MCF 10A (cell line): ENCODE results near the gene SOX10. TPM values are rescaled to one million over a fixed set of nuclear protein-coding genes. Genes with fewer than 3 reads are reported as not detected.

ENCODE experiments used
- BruUV-seq: library from RNA; stranded (reverse); fragments of 400-500 nt; replicated peaks from 2 replicates; lab custom pipeline; 2021; lab: Mats Ljungman, UMichigan
- CTCF ChIA-PET: fragments of 300-600 bp; sonication (Branson Sonifier 250); formaldehyde crosslinking; extraction: SDS; loops from one replicate; lab custom pipeline; 2021; ENCODE audit warnings: antibody characterized with exemption, inconsistent platforms; lab: Yijun Ruan, JAX
- POLR2A ChIA-PET: fragments of 300-600, 350-650 bp; sonication (Branson Sonifier 250); formaldehyde crosslinking; extraction: SDS; loops from one replicate; lab custom pipeline; 2020; ENCODE audit warnings: antibody characterized with exemption, inconsistent platforms; lab: Yijun Ruan, JAX
- DNase-seq: peaks from one replicate; pipeline ENCODE4 v3.0.0-alpha.2; 2018; ENCODE audit not compliant: unreplicated experiment
- H3K27ac Mint-ChIP-seq: one replicate; pipeline ENCODE4 v1.8.0; 2022; ENCODE audit warnings: mild to moderate bottlenecking, low read depth, mixed read lengths; ENCODE audit not compliant: unreplicated experiment
- H3K27me3 Mint-ChIP-seq: one replicate; pipeline ENCODE4 v1.8.0; 2022; ENCODE audit warnings: mixed read lengths; ENCODE audit not compliant: insufficient read depth, unreplicated experiment
- H3K36me3 Mint-ChIP-seq: one replicate; pipeline ENCODE4 v1.8.0; 2022; ENCODE audit warnings: mild to moderate bottlenecking, moderate library complexity, mixed read lengths; ENCODE audit not compliant: insufficient read depth, unreplicated experiment
- H3K4me1 Mint-ChIP-seq: one replicate; pipeline ENCODE4 v1.8.0; 2022; ENCODE audit warnings: mixed read lengths; ENCODE audit not compliant: insufficient read depth, unreplicated experiment
- H3K4me3 Mint-ChIP-seq: one replicate; pipeline ENCODE4 v1.8.0; 2022; ENCODE audit warnings: mild to moderate bottlenecking, moderate library complexity, mixed read lengths; ENCODE audit not compliant: unreplicated experiment
- H3K9me3 Mint-ChIP-seq: one replicate; pipeline ENCODE4 v1.8.0; 2022; ENCODE audit warnings: mixed read lengths; ENCODE audit not compliant: unreplicated experiment
- intact Hi-C: fragments of 100-400 bp; cut with micrococcal nuclease; formaldehyde crosslinking; loops from 2 replicates; pipeline ENCODE4 v1.14.1; 2022
- total RNA-seq: library from RNA; stranded (reverse); gene quantifications from 2 replicates; pipeline ENCODE4 v1.2.3, GENCODE V29; 2022
- TF ChIP-seq, protein P1 (sequence below): fragments of 200-600 bp; IDR thresholded peaks from one replicate; pipeline ENCODE4 v1.8.0; 2022; ENCODE audit warnings: antibody characterized with exemption, mild to moderate bottlenecking; ENCODE audit not compliant: unreplicated experiment

Gene SOX10
- total RNA-seq, 1 experiment from 2014 or later: not detected

DNA sequence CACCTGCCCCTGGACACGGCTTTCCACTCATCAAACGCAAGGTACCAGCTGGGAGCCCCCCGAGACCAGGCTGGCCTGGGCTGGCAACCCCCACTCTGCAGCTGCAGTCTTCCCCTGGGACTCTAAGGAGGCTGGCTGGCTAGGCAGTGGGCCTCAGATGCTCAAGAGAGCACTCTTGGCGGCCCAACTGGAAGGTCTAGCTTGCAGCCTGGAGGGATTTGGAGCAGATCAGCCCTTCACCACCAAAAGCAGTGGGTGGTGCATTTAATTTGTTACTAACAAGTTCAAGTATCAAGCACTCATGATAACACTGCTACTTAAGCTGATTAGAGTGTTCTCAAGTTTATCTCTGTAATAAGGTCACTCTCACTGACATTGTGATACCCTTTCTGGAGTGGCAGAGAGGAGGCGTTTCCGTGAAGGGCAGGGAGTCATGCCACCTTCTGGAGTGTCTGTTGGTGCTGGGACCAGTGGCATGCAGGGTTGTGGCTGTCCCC, 52.4 kb downstream of the SOX10 start:
- POLR2A ChIA-PET: interaction anchor here (1.4 to 4.7 kb wide), 3 partner anchors 23 to 35 kb away, joined by 3 to 34 read pairs (median 23); partner anchors contain the start of gene MICALL1
- H3K27me3 Mint-ChIP-seq: no peaks in the 10 kb centered on the region
- H3K27ac Mint-ChIP-seq: no peak overlapping the region

DNA sequence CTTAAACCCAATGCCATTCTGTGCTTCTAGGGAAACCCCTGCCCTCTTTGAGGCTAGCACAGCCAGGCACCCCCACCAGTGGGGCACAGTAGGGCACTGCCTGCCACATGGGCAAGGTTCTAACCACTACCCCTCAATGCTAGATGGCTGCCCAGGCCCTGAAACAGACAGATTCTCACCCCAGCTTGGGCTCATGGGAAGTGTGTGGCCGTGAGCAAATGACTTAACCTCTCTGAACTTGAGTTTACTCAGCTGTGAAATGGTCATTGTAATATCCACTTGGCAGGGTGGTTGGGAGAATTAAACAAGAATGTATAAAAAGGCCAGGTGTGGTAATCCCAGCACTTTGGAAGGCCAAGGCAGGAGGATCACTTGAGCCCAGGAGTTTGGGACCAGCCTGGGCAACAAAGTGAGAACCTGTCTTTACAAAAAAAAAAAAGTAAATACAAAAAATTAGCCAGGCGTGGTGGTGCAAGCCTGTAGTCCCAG, 53.4 kb downstream of the SOX10 start:
- Mint-ChIP-seq H3K27ac (no peak overlapping the region), H3K27me3 (no peaks in the 10 kb centered on the region), H3K4me3 (no peak overlapping the region), H3K4me1 (peaks cover 22% of the 10 kb centered on the region), H3K36me3 (peaks cover 93% of the 10 kb centered on the region), H3K9me3 (no peaks in the 10 kb centered on the region)
- no peak for DNase-seq
- POLR2A ChIA-PET: interaction anchor here (1.1 to 4.7 kb wide), 5 partner anchors 13 to 44 kb away, joined by 3 to 34 read pairs (median 4); partner anchors contain the start of gene MICALL1
- TF ChIP-seq, protein P1, sequence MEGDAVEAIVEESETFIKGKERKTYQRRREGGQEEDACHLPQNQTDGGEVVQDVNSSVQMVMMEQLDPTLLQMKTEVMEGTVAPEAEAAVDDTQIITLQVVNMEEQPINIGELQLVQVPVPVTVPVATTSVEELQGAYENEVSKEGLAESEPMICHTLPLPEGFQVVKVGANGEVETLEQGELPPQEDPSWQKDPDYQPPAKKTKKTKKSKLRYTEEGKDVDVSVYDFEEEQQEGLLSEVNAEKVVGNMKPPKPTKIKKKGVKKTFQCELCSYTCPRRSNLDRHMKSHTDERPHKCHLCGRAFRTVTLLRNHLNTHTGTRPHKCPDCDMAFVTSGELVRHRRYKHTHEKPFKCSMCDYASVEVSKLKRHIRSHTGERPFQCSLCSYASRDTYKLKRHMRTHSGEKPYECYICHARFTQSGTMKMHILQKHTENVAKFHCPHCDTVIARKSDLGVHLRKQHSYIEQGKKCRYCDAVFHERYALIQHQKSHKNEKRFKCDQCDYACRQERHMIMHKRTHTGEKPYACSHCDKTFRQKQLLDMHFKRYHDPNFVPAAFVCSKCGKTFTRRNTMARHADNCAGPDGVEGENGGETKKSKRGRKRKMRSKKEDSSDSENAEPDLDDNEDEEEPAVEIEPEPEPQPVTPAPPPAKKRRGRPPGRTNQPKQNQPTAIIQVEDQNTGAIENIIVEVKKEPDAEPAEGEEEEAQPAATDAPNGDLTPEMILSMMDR: no peak
- no TSS peak for BruUV-seq
- CTCF ChIA-PET: interaction anchor here (0.7 to 4.6 kb wide), 10 partner anchors 19 to 181 kb away, joined by 3 to 22 read pairs (median 4); partner anchors contain the start of genes C22orf23, MICALL1 and POLR2F
- intact Hi-C loops: loop anchor here (1.0 kb wide), 1 partner anchor 114 kb away; no protein-coding TSS in a partner anchor

More for the DNA sequence above, 52.4 kb downstream of the SOX10 start:
- no peak overlapping the region for H3K4me3 Mint-ChIP-seq
- no peaks in the 10 kb centered on the region for H3K9me3 Mint-ChIP-seq
- H3K4me1 Mint-ChIP-seq: peaks cover 22% of the 10 kb centered on the region
- CTCF ChIA-PET: interaction anchor here (0.9 to 4.6 kb wide), 11 partner anchors 10 to 749 kb away, joined by 3 to 22 read pairs (median 5); partner anchors contain the start of gene MICALL1
- BruUV-seq: no TSS peak
- intact Hi-C loops: no loop called here
- TF ChIP-seq, protein P1: no peak
- peaks cover 94% of the 10 kb centered on the region for H3K36me3 Mint-ChIP-seq
- DNase-seq: no peak

DNA sequence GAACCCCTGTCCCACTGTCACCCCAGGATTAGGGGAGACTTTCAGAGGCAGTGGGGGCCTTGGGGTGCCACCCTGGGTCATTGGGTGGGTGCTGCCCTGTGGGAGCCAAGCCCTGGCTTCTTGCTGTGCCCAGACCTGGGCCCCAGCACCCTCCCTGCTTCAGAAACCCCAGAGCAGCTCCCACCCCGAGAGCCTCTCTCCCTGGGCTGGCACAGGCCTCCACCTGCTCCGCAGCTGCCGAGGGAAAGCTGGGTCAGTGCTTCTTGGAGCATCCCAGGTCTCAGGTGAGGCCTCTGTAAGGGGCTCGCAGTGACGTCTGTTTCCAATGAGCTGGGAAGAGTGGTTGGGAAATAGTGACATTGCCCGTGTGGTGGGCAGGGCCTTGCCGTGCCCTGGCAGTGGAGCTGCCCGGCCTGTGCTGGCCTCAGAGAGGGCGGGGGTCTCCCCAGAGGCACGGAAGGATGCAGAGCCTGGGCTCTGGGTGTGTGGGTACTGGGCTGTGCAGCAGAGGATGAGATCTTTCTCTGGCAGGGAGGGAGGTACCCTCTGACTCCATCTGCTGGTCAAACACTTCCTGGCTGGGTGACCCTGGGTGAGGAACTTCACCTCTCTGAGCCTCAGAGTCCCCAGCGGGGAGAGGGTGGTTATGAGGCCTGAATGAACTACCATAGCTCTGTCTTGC, 53.9 kb downstream of the SOX10 start:
- no peak overlapping the region for H3K4me3 Mint-ChIP-seq
- POLR2A ChIA-PET: interaction anchor here (0.7 to 4.7 kb wide), 6 partner anchors 9 to 43 kb away, joined by 3 to 34 read pairs (median 4); partner anchors contain the start of gene MICALL1
- peaks cover 22% of the 10 kb centered on the region for H3K4me1 Mint-ChIP-seq
- H3K9me3 Mint-ChIP-seq: no peaks in the 10 kb centered on the region
- CTCF ChIA-PET: interaction anchor here (0.6 to 4.6 kb wide), 9 partner anchors 16 to 67 kb away, joined by 3 to 22 read pairs (median 4); partner anchors contain the start of genes C22orf23, MICALL1 and POLR2F
- TF ChIP-seq, protein P1: peak; percentile 32
- H3K27ac Mint-ChIP-seq: no peak overlapping the region
- peak; percentile 41 for DNase-seq
- no TSS peak for BruUV-seq
- no peaks in the 10 kb centered on the region for H3K27me3 Mint-ChIP-seq
- H3K36me3 Mint-ChIP-seq: peaks cover 93% of the 10 kb centered on the region
- intact Hi-C loops: loop anchor here (1.0 kb wide), 1 partner anchor 113 kb away; no protein-coding TSS in a partner anchor

DNA sequence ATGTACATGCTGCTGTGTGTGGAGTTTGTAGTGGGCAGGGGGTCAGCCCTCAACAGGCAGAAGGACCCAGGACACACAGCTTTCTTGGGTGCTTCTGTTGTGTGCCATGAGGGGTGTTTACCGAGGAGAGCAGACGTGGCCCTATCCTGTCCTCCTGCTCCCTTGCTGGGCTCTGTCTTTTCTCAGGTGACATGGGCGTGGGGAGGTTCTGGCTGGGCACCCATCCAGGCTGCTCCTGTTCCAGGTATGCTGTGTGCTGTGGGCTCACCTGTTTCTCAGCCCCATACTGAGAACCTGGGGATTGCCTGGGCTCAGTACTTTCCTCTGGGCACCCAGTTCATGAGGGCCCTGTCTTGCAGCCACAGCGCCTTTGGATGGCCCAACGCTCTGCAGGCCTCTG, 55.0 kb downstream of the SOX10 start:
- TF ChIP-seq, protein P1: no peak
- CTCF ChIA-PET: no interaction called here
- DNase-seq: no peak
- no TSS peak for BruUV-seq
- H3K27ac Mint-ChIP-seq: no peak overlapping the region
- intact Hi-C loops: no loop called here
- peaks cover 85% of the 10 kb centered on the region for H3K36me3 Mint-ChIP-seq
- H3K27me3 Mint-ChIP-seq: no peaks in the 10 kb centered on the region
- peaks cover 22% of the 10 kb centered on the region for H3K4me1 Mint-ChIP-seq
- H3K9me3 Mint-ChIP-seq: no peaks in the 10 kb centered on the region
- H3K4me3 Mint-ChIP-seq: no peak overlapping the region
- POLR2A ChIA-PET: interaction anchor here (1.2 to 1.3 kb wide), 2 partner anchors 24 to 42 kb away, joined by 4 to 6 read pairs; partner anchors contain the start of gene MICALL1
